IMR-90 (cell line): ENCODE results near the gene RFTN1.
"Not testable (repeated sequence)": the region's sequence is repeated elsewhere in the genome, so short reads cannot be mapped to it uniquely, and the experiment has no call there.

Experiments used
- BHLHE40 ChIP-seq: fragments of 150-350 bp; IDR thresholded peaks from 2 replicates; pipeline ENCODE4 v1.6.1; 2016; ENCODE audit warnings: mild to moderate bottlenecking, low read depth, low read length
- CHD1 ChIP-seq: IDR thresholded peaks from 2 replicates; pipeline ENCODE4 v1.6.1; 2012; ENCODE audit warnings: low read depth, low read length, improper control_type of control experiment
- MAFK ChIP-seq: IDR thresholded peaks from 2 replicates; pipeline ENCODE4 v1.6.1; 2012; ENCODE audit warnings: low read depth, low read length, improper control_type of control experiment
- MAZ ChIP-seq: IDR thresholded peaks from 2 replicates; pipeline ENCODE4 v1.6.1; 2012; ENCODE audit warnings: low read depth, mild to moderate bottlenecking, low read length, improper control_type of control experiment, moderate library complexity, borderline replicate concordance
- NFE2L2 ChIP-seq: fragments of 150-350 bp; IDR thresholded peaks from 2 replicates; pipeline ENCODE4 v1.6.1; 2016; ENCODE audit warnings: low read depth, mild to moderate bottlenecking, low read length
- POLR2A ChIP-seq: IDR thresholded peaks from 2 replicates; pipeline ENCODE4 v1.6.1; 2012; ENCODE audit warnings: mild to moderate bottlenecking, low read depth, low read length
- RAD21 ChIP-seq: IDR thresholded peaks from 2 replicates; pipeline ENCODE4 v1.6.1; 2012; ENCODE audit warnings: low read length, improper control_type of control experiment
- RFX5 ChIP-seq: IDR thresholded peaks from 2 replicates; pipeline ENCODE4 v1.8.0; 2012; ENCODE audit warnings: low read depth, mild to moderate bottlenecking, low read length, moderate library complexity
- SMC3 ChIP-seq: fragments of 150-350 bp; IDR thresholded peaks from 2 replicates; pipeline ENCODE4 v1.6.1; 2016; ENCODE audit warnings: low read depth, mild to moderate bottlenecking, antibody characterized with exemption, low read length, moderate library complexity
- TF ChIP-seq, protein P1 (sequence below): conservative IDR thresholded peaks from 2 replicates; pipeline ENCODE4 v1.5.1; 2012; ENCODE audit warnings: mild to moderate bottlenecking, low read depth, low read length, improper control_type of control experiment

DNA sequence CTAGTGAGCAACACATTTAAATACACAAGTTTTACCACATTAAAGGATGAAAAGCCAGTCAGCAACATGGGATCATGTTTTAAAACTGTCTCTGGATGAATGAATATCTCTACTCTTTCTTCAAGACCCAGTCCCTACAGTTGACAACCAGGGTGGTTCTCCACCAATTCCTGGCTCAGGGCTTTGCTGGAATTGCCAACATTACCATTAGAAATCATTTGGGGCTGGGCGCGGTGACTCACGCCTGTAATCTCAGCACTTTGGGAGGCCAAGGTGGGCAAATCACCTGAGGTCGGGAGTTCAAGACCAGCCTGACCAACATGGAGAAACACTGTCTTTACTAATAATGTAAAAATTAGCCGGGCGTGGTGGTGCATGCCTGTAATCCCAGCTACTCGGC, 203.0 kb downstream of the RFTN1 start:
- TF ChIP-seq MAFK, RAD21, BHLHE40, RFX5, POLR2A, NFE2L2, MAZ, SMC3, CHD1: not testable (repeated sequence)
- TF ChIP-seq, protein P1, sequence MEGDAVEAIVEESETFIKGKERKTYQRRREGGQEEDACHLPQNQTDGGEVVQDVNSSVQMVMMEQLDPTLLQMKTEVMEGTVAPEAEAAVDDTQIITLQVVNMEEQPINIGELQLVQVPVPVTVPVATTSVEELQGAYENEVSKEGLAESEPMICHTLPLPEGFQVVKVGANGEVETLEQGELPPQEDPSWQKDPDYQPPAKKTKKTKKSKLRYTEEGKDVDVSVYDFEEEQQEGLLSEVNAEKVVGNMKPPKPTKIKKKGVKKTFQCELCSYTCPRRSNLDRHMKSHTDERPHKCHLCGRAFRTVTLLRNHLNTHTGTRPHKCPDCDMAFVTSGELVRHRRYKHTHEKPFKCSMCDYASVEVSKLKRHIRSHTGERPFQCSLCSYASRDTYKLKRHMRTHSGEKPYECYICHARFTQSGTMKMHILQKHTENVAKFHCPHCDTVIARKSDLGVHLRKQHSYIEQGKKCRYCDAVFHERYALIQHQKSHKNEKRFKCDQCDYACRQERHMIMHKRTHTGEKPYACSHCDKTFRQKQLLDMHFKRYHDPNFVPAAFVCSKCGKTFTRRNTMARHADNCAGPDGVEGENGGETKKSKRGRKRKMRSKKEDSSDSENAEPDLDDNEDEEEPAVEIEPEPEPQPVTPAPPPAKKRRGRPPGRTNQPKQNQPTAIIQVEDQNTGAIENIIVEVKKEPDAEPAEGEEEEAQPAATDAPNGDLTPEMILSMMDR = not testable (repeated sequence)
